Osteoblast (primary cell): ENCODE data around the gene C1S. TPM values are rescaled to one million over a fixed set of nuclear protein-coding genes. Genes with fewer than 3 reads are reported as not detected.

Source experiments
- DNase-seq: peaks from one replicate; pipeline ENCODE4 v3.0.0; 2011; ENCODE audit warnings: low spot score, mixed read lengths; ENCODE audit not compliant: insufficient read length; ENCODE audit errors: missing footprints
- H2AFZ ChIP-seq: 2 replicates; pipeline ENCODE4 v1.6.0; 2011; ENCODE audit warnings: mild to moderate bottlenecking, low read length
- H3K27ac ChIP-seq: 2 replicates; pipeline ENCODE4 v1.5.1; 2011; ENCODE audit warnings: mild to moderate bottlenecking, low read depth, low read length, moderate library complexity
- H3K27me3 ChIP-seq: 2 replicates; pipeline ENCODE4 v1.6.0; 2012; ENCODE audit warnings: mild to moderate bottlenecking, control low read depth, inconsistent platforms, low read length, moderate library complexity; ENCODE audit not compliant: insufficient read depth
- H3K36me3 ChIP-seq: 2 replicates; pipeline ENCODE4 v1.5.1; 2011; ENCODE audit warnings: mild to moderate bottlenecking, low read length, control low read depth, moderate library complexity; ENCODE audit not compliant: insufficient read depth
- H3K4me1 ChIP-seq: 2 replicates; pipeline ENCODE4 v1.5.1; 2011; ENCODE audit warnings: mild to moderate bottlenecking, low read length, control low read depth, moderate library complexity; ENCODE audit not compliant: insufficient read depth
- H3K4me2 ChIP-seq: 2 replicates; pipeline ENCODE4 v1.6.0; 2011; ENCODE audit warnings: mild to moderate bottlenecking, low read length; ENCODE audit not compliant: insufficient read depth
- H3K4me3 ChIP-seq: fragments of 200-600 bp; sonication (generic); 3 replicates; pipeline ENCODE4 v1.5.1; 2012; ENCODE audit warnings: mild to moderate bottlenecking, low read length, inconsistent platforms; ENCODE audit not compliant: insufficient read depth
- H3K79me2 ChIP-seq: 2 replicates; pipeline ENCODE4 v1.6.0; 2012; ENCODE audit warnings: mild to moderate bottlenecking, low read length, control low read depth, inconsistent platforms; ENCODE audit not compliant: insufficient read depth
- H3K9me3 ChIP-seq: 2 replicates; pipeline ENCODE4 v1.5.1; 2011; ENCODE audit warnings: low read depth, low read length, control low read depth
- H4K20me1 ChIP-seq: 2 replicates; pipeline ENCODE4 v1.6.0; 2012; ENCODE audit warnings: mild to moderate bottlenecking, low read length, control low read depth; ENCODE audit not compliant: insufficient read depth
- CTCF ChIP-seq: IDR thresholded peaks from 2 replicates; pipeline ENCODE4 v1.5.1; 2011; ENCODE audit warnings: mild to moderate bottlenecking, low read depth, low read length, moderate library complexity; ENCODE audit errors: extremely low read depth
- total RNA-seq: library from RNA; depleted of rRNA; stranded (reverse); fragments of >200 nt; gene quantifications from 2 replicates; pipeline ENCODE4 v1.2.3, GENCODE V29; 2012

Gene C1S
- total RNA-seq, 1 donor: 443 TPM

- Histone ChIP-seq H3K36me3 (no peaks in the 10 kb centered on the region), H3K4me2 (no peak overlapping the region), H2AFZ (no peak overlapping the region), H3K4me3 (no peak overlapping the region), H3K4me1 (no peaks in the 10 kb centered on the region), H3K9me3 (no peaks in the 10 kb centered on the region), H3K27me3 (no peaks in the 10 kb centered on the region), H4K20me1 (no peaks in the 10 kb centered on the region), H3K79me2 (no peaks in the 10 kb centered on the region), H3K27ac (no peak overlapping the region)
- no peak for TF ChIP-seq CTCF
- no peak for DNase-seq
Observed at GRCh38 chr12:7026854-7027253, 33.7 kb upstream of the C1S start.

DNA sequence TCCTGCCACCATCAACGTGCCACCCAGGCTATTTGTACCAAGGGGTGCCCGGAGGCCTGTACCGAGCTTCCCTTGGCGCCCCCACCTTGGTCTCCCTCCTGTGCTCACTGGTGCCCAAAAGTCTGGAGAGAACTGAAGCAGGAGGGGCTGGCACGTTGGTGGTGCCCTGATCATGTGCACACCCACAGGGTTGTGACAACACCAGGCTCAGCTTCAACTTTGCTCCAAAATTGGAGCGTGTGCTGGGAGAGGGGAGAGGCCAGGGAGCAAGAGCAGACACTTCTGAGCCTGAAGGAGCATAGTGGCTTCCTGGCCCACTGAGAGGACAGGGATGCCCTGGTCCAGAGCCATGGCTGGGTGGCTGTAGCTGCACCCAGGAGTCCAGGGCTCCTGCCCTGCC, 29.2 kb upstream of the C1S start:
- H4K20me1 ChIP-seq: no peaks in the 10 kb centered on the region
- H3K9me3 ChIP-seq: no peaks in the 10 kb centered on the region
- peaks cover 3% of the 10 kb centered on the region for H3K27me3 ChIP-seq
- no peak overlapping the region for H3K27ac ChIP-seq
- H3K4me2 ChIP-seq: no peak overlapping the region
- no peak overlapping the region for H3K4me3 ChIP-seq
- no peak for DNase-seq
- TF ChIP-seq CTCF: no peak
- H2AFZ ChIP-seq: no peak overlapping the region
- no peaks in the 10 kb centered on the region for H3K36me3 ChIP-seq
- no peaks in the 10 kb centered on the region for H3K4me1 ChIP-seq
- no peaks in the 10 kb centered on the region for H3K79me2 ChIP-seq

GRCh38 chr12:7032990-7033389, 27.5 kb upstream of the C1S start:
- no peak for DNase-seq
- no peak for TF ChIP-seq CTCF
- Histone ChIP-seq H3K4me2 (no peak overlapping the region), H3K79me2 (no peaks in the 10 kb centered on the region), H3K36me3 (no peaks in the 10 kb centered on the region), H3K27ac (no peak overlapping the region), H3K4me1 (no peaks in the 10 kb centered on the region), H3K9me3 (no peaks in the 10 kb centered on the region), H3K4me3 (no peak overlapping the region), H2AFZ (no peak overlapping the region), H4K20me1 (no peaks in the 10 kb centered on the region), H3K27me3 (peaks cover 3% of the 10 kb centered on the region)

DNA sequence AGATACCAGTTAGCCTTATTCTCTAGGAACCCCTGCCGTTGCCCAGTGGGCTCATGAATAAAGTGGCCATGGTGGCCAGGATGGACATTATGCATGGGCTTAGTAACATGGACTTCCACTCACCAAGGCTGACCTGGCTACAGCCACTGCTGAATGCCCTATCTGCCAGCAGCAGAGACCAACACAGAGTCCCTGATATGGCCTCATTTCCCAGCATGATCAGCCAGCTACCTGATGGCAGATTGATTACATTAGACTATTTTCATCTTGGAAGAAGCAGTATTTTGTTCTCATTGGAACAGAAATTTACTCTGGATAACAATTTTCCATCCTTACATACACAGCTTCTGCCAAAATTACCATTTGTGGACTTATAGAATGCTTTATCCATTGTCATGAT, 26.1 kb upstream of the C1S start:
- no peak for TF ChIP-seq CTCF
- H3K4me1 ChIP-seq: no peaks in the 10 kb centered on the region
- H3K4me2 ChIP-seq: no peak overlapping the region
- no peaks in the 10 kb centered on the region for H3K9me3 ChIP-seq
- H3K27ac ChIP-seq: no peak overlapping the region
- no peaks in the 10 kb centered on the region for H4K20me1 ChIP-seq
- DNase-seq: no peak
- H3K36me3 ChIP-seq: no peaks in the 10 kb centered on the region
- H2AFZ ChIP-seq: no peak overlapping the region
- H3K79me2 ChIP-seq: no peaks in the 10 kb centered on the region
- no peak overlapping the region for H3K4me3 ChIP-seq
- peaks cover 3% of the 10 kb centered on the region for H3K27me3 ChIP-seq
